RWPE1 (cell line): ENCODE results near the gene PDXP.

ENCODE experiments used
- CTCF ChIA-PET: fragments of 350-600 bp; sonication (Branson Sonifier 250); formaldehyde crosslinking; extraction: SDS; loops from one replicate; lab custom pipeline; 2021; lab: Yijun Ruan, JAX
- POLR2A ChIA-PET: fragments of 400-600 bp; formaldehyde crosslinking; extraction: SDS; loops from one replicate; lab custom pipeline; 2020; ENCODE audit warnings: antibody characterized with exemption; ENCODE audit not compliant: low non-redundant PET; lab: Yijun Ruan, JAX
- DNase-seq: peaks from one replicate; pipeline ENCODE4 v3.0.0; 2012; ENCODE audit warnings: low spot score
- H3K27ac ChIP-seq: fragments of 450-650 bp; 2 replicates; pipeline ENCODE4 v1.5.1; 2017
- CTCF ChIP-seq: fragments of 450-650 bp; conservative IDR thresholded peaks from 2 replicates; pipeline ENCODE4 v1.5.1; 2017; ENCODE audit warnings: low read depth, mild to moderate bottlenecking

PDXP gene

GRCh38 chr22:37623075-37624016, 35.2 kb upstream of the PDXP start:
- peak; percentile 54 for DNase-seq
- peak overlapping the region; percentile 76 for H3K27ac ChIP-seq
- peak; percentile 91 for TF ChIP-seq CTCF
- ChIA-PET POLR2A (no interaction called here), CTCF (interaction anchor here (0.5 to 0.7 kb wide), 5 partner anchors 13 to 118 kb away, joined by 3 to 5 read pairs (median 4); no protein-coding TSS in a partner anchor)

- CTCF ChIA-PET: interaction anchor here (0.6 kb wide), 1 partner anchor 17 kb away, joined by 4 read pairs; no protein-coding TSS in a partner anchor
- peak overlapping the region; percentile 76 for H3K27ac ChIP-seq
- POLR2A ChIA-PET: no interaction called here
- no peak for DNase-seq
- no peak for TF ChIP-seq CTCF
These were observed 34.5 kb upstream of the PDXP start for GRCh38 chr22:37624017-37624365.

GRCh38 chr22:37624876-37625275, 33.6 kb upstream of the PDXP start:
- DNase-seq: no peak
- ChIA-PET CTCF (no interaction called here), POLR2A (no interaction called here)
- no peak for TF ChIP-seq CTCF
- peak overlapping the region; percentile 76 for H3K27ac ChIP-seq

GRCh38 chr22:37625737-37626136, 32.8 kb upstream of the PDXP start:
- ChIA-PET CTCF (interaction anchor here (0.8 to 1.1 kb wide), 2 partner anchors 18 kb away, joined by 3 read pairs; no protein-coding TSS in a partner anchor), POLR2A (no interaction called here)
- DNase-seq: no peak
- H3K27ac ChIP-seq: peak overlapping the region; percentile 76
- no peak for TF ChIP-seq CTCF

- ChIA-PET POLR2A (no interaction called here), CTCF (interaction anchor here (0.8 to 1.1 kb wide), 2 partner anchors 17 to 19 kb away, joined by 3 read pairs; no protein-coding TSS in a partner anchor)
- TF ChIP-seq CTCF: no peak
- no peak for DNase-seq
- H3K27ac ChIP-seq: peak overlapping the region; percentile 76
These were observed 32.4 kb upstream of the PDXP start for GRCh38 chr22:37626144-37626543.

GRCh38 chr22:37626556-37627075, 31.9 kb upstream of the PDXP start:
- CTCF ChIA-PET: interaction anchor here (0.8 to 1.1 kb wide), 2 partner anchors 17 to 19 kb away, joined by 3 read pairs; no protein-coding TSS in a partner anchor
- no peak for TF ChIP-seq CTCF
- peak overlapping the region; percentile 76 for H3K27ac ChIP-seq
- no peak for DNase-seq
- POLR2A ChIA-PET: no interaction called here
